OCI-LY7 (cell line): Measurements from ENCODE around the gene SPINK2. TPM values are rescaled to one million over a fixed set of nuclear protein-coding genes. Genes with fewer than 3 reads are reported as not detected.

Experiments
- Bru-seq: library from RNA; stranded (reverse); fragments of 400-500 nt; gene quantifications from one replicate; lab custom pipeline; 2021; lab: Mats Ljungman, UMichigan
- BruChase-seq, 2 experiments: library from RNA; stranded (reverse); fragments of 400-500 nt; gene quantifications; one replicate each; lab custom pipeline; 2021; lab: Mats Ljungman, UMichigan
- BruUV-seq: library from RNA; stranded (reverse); fragments of 400-500 nt; replicated peaks from 2 replicates; lab custom pipeline; 2021; lab: Mats Ljungman, UMichigan
- CTCF ChIA-PET: fragments of 300-600 bp; sonication (Branson Sonifier 250); formaldehyde crosslinking; loops from one replicate; lab custom pipeline; 2022; ENCODE audit warnings: antibody characterized with exemption; ENCODE audit not compliant: unreplicated experiment; lab: Charles Lee
- POLR2A ChIA-PET: fragments of 300-600 bp; sonication (Branson Sonifier 250); formaldehyde crosslinking; loops from one replicate; lab custom pipeline; 2022; ENCODE audit warnings: antibody characterized with exemption; lab: Charles Lee
- DNase-seq: peaks from one replicate; pipeline ENCODE4 v3.0.0-alpha.2; 2015; ENCODE audit warnings: low spot score
- H2AFZ ChIP-seq: fragments of 200-600 bp; sonication (generic), shearing (Covaris generic); 2 replicates; pipeline ENCODE4 v1.6.1; 2014; ENCODE audit warnings: mild to moderate bottlenecking, antibody characterized with exemption, low read length, moderate library complexity
- H3K27ac ChIP-seq: fragments of 200-600 bp; sonication (generic); 2 replicates; pipeline ENCODE4 v1.5.1; 2014; ENCODE audit warnings: mixed run types, low read depth, mild to moderate bottlenecking, moderate library complexity, low read length, inconsistent platforms; ENCODE audit not compliant: poor library complexity, severe bottlenecking
- H3K36me3 ChIP-seq: fragments of 200-600 bp; sonication (generic); 2 replicates; pipeline ENCODE4 v1.6.1; 2014; ENCODE audit warnings: mild to moderate bottlenecking, antibody characterized with exemption, low read length, moderate library complexity, mixed read lengths; ENCODE audit not compliant: insufficient read depth
- H3K4me1 ChIP-seq: fragments of 200-600 bp; sonication (generic); 2 replicates; pipeline ENCODE4 v1.5.1; 2014; ENCODE audit warnings: mild to moderate bottlenecking, low read length; ENCODE audit not compliant: insufficient read depth, poor library complexity, severe bottlenecking
- H3K4me2 ChIP-seq: fragments of 200-600 bp; sonication (generic); 2 replicates; pipeline ENCODE4 v1.6.1; 2014; ENCODE audit warnings: mild to moderate bottlenecking, low read length
- H3K4me3 ChIP-seq: fragments of 200-600 bp; sonication (generic); 2 replicates; pipeline ENCODE4 v1.5.1; 2014; ENCODE audit warnings: mild to moderate bottlenecking, low read depth, low read length; ENCODE audit not compliant: poor library complexity, severe bottlenecking
- H3K79me2 ChIP-seq: fragments of 200-600 bp; sonication (generic); 2 replicates; pipeline ENCODE4 v1.6.1; 2016; ENCODE audit warnings: low read depth, mild to moderate bottlenecking, low read length, moderate library complexity, mixed read lengths; ENCODE audit not compliant: insufficient read depth
- H3K9me2 ChIP-seq: fragments of 200-600 bp; sonication (generic); 2 replicates; pipeline ENCODE4 v1.6.1; 2016; ENCODE audit warnings: mild to moderate bottlenecking, low read length, mixed read lengths; ENCODE audit not compliant: insufficient read depth
- H3K9me3 ChIP-seq: fragments of 200-600 bp; sonication (generic); 2 replicates; pipeline ENCODE4 v1.6.1; 2014; ENCODE audit warnings: mild to moderate bottlenecking, mixed run types, low read length, mixed read lengths
- H4K20me1 ChIP-seq: fragments of 200-600 bp; sonication (generic); 2 replicates; pipeline ENCODE4 v1.6.1; 2014; ENCODE audit warnings: mild to moderate bottlenecking, antibody characterized with exemption, low read length, moderate library complexity, mixed read lengths; ENCODE audit not compliant: insufficient read depth
- CTCF ChIP-seq: fragments of 200-600 bp; sonication (generic); conservative IDR thresholded peaks from 2 replicates; pipeline ENCODE4 v1.5.1; 2014; ENCODE audit warnings: mild to moderate bottlenecking, antibody characterized with exemption, low read length, moderate library complexity, mixed read lengths
- EZH2phosphoT487 ChIP-seq: fragments of 200-600 bp; sonication (generic); IDR thresholded peaks from 2 replicates; pipeline ENCODE4 v1.6.1; 2018; ENCODE audit warnings: low read depth, borderline replicate concordance, mild to moderate bottlenecking, mixed run types, antibody characterized with exemption, low read length, moderate library complexity, mixed read lengths
- intact Hi-C: fragments of 100-400 bp; cut with micrococcal nuclease; formaldehyde crosslinking; loops from one replicate; pipeline ENCODE4 v1.10.0; 2022; ENCODE audit not compliant: unreplicated experiment
- long read RNA-seq: library from polyadenylated mRNA; stranded (forward); transcript quantifications from one replicate; pipeline ENCODE4 v2.0.0, GENCODE V29; 2022
- total RNA-seq, 2 experiments: library from RNA; depleted of rRNA in 1 of 2; stranded (reverse); fragments of >200 nt in 1 of 2; shearing (Covaris generic) in 1 of 2; gene quantifications; 2 replicates each; pipeline ENCODE4 v1.2.3, GENCODE V29; 2014 to 2022

The SPINK2 gene
- total RNA-seq (2014; rRNA removed; shearing (Covaris generic)) (9.5 and 15.1 TPM in 2 replicates), total RNA-seq (2022) (3.0 and 5.2 TPM in 2 replicates), Bru-seq, nascent RNA (percentile 29 among the genes with signal in this experiment), BruChase-seq, experiment 1, labeled RNA remaining after a 6-hour chase (percentile 28 among the genes with signal in this experiment), BruChase-seq, experiment 2, labeled RNA remaining after a 2-hour chase (percentile 31 among the genes with signal in this experiment)
- long read RNA-seq, partial matches to known transcripts = 1 of 5 reads
- long read RNA-seq, other reads (novel, unspliced or antisense) = 2 of 5 reads

- DNase-seq = peak; percentile 75
- no peaks in the 10 kb centered on the region for H4K20me1 ChIP-seq
- peak within 1 kb of the TSS; percentile 66 for H3K4me3 ChIP-seq
- H3K4me1 ChIP-seq = peaks cover 22% of the 10 kb centered on the region
- H3K36me3 ChIP-seq = no peaks in the 10 kb centered on the region
- no peaks in the 10 kb centered on the region for H3K9me2 ChIP-seq
- ChIA-PET CTCF (no interaction called here), POLR2A (interaction anchor here (0.7 to 1.3 kb wide), 4 partner anchors 11 to 65 kb away, joined by 3 to 8 read pairs (median 4); no protein-coding TSS in a partner anchor)
- H3K9me3 ChIP-seq = no peaks in the 10 kb centered on the region
- BruUV-seq = no TSS peak
- H3K79me2 ChIP-seq = no peaks in the 10 kb centered on the region
- H3K4me2 ChIP-seq = peak within 1 kb of the TSS; percentile 92
- peak within 1 kb of the TSS; percentile 63 for H2AFZ ChIP-seq
- TF ChIP-seq CTCF = peak; percentile 60
- no peak for TF ChIP-seq EZH2phosphoT487
- H3K27ac ChIP-seq = no peak within 1 kb of the TSS
- intact Hi-C loops = loop anchor here (10.0 kb wide), 1 partner anchor 767 kb away; no protein-coding TSS in a partner anchor
Observed at GRCh38 chr4:56821381-56822243, at the start of gene SPINK2. SPINK2 (minus strand) TSS chr4:56821701; CDS start chr4:56821662, 39 bp downstream.

GRCh38 chr4:56870946-56871345 lies 49.4 kb upstream of the SPINK2 start:
- DNase-seq = no peak
- Histone ChIP-seq H3K9me2 (no peaks in the 10 kb centered on the region), H3K4me3 (no peak overlapping the region), H3K4me2 (no peak overlapping the region), H3K27ac (no peak overlapping the region), H4K20me1 (no peaks in the 10 kb centered on the region), H3K9me3 (no peaks in the 10 kb centered on the region), H3K79me2 (no peaks in the 10 kb centered on the region), H2AFZ (peak overlapping the region; percentile 68; the same call in 1 of the 2 replicates), H3K36me3 (no peaks in the 10 kb centered on the region), H3K4me1 (peaks cover 15% of the 10 kb centered on the region)
- ChIA-PET POLR2A (interaction anchor here (0.6 to 1.7 kb wide), 4 partner anchors 11 to 39 kb away, joined by 3 to 4 read pairs (median 4); no protein-coding TSS in a partner anchor), CTCF (no interaction called here)
- no TSS peak for BruUV-seq
- TF ChIP-seq EZH2phosphoT487 (no peak), CTCF (no peak)
- intact Hi-C loops = no loop called here
